Tibial nerve (tissue), 4 donors: ENCODE measurements around the gene SPESP1. TPM values are rescaled to one million over a fixed set of nuclear protein-coding genes. Genes with fewer than 3 reads are reported as not detected.

Source experiments
- DNase-seq, 2 donors: peaks; one replicate each; pipeline ENCODE4 v3.0.0-alpha.2; 2019; ENCODE audit warnings: low spot score in 2 of 2
- H3K27ac ChIP-seq, 4 donors: fragments of 200-600 bp; sonication (generic) in 3 of 4; one replicate each; pipeline ENCODE4 v1.5.1; 2017 to 2019; ENCODE audit warnings: mild to moderate bottlenecking in 1 of 4
- H3K27me3 ChIP-seq, 2 donors: fragments of 200-600 bp; sonication (generic) in 1 of 2; one replicate each; pipeline versions ENCODE4 v1.5.1 to v1.6.0; 2017 to 2019
- H3K36me3 ChIP-seq, 3 donors: fragments of 200-600 bp; sonication (generic); one replicate each; pipeline ENCODE4 v1.5.1; 2018 to 2019
- H3K4me1 ChIP-seq, 4 donors: fragments of 200-600 bp; sonication (generic) in 3 of 4; one replicate each; pipeline ENCODE4 v1.5.1; 2017 to 2019
- H3K4me3 ChIP-seq, 4 donors: fragments of 200-600 bp; sonication (generic) in 3 of 4; one replicate each; pipeline ENCODE4 v1.5.1; 2017 to 2019; ENCODE audit warnings: mild to moderate bottlenecking in 1 of 4, moderate library complexity in 1 of 4
- H3K9me3 ChIP-seq, 4 donors: fragments of 200-600 bp; sonication (generic) in 3 of 4; one replicate each; pipeline ENCODE4 v1.5.1; 2017 to 2019
- EP300 ChIP-seq, 2 donors: sonication (generic); formaldehyde crosslinking; IDR thresholded peaks; one replicate each; pipeline ENCODE4 v1.6.1; 2017; ENCODE audit warnings: antibody characterized with exemption in 2 of 2, mild to moderate bottlenecking in 1 of 2
- POLR2A ChIP-seq, 2 donors: fragments of 450-650 bp; IDR thresholded peaks; one replicate each; pipeline ENCODE4 v1.6.1; 2017; ENCODE audit warnings: antibody characterized with exemption in 2 of 2, mild to moderate bottlenecking in 2 of 2, moderate library complexity in 2 of 2
- WGBS, 2 donors: methylation state at CpG; one replicate each; pipeline ENCODE4 v1.1.5; 2018; 5-methylcytosine and 5-hydroxymethylcytosine counted together
- total RNA-seq, 4 donors: library from RNA; depleted of rRNA; stranded (reverse); fragments of >200 nt; gene quantifications; one replicate each; pipeline ENCODE4 v1.1.0, GENCODE V29; 2016
- TF ChIP-seq, protein P1 (sequence below), 5 experiments: fragments of 200-600 bp in 3 of 5; fragments of 450-650 bp in 2 of 5; sonication (generic) in 3 of 5; IDR thresholded peaks; one replicate each; pipeline ENCODE4 v1.5.1; 2016 to 2019; ENCODE audit warnings: antibody characterized with exemption in 5 of 5, mild to moderate bottlenecking in 3 of 5, moderate library complexity in 2 of 5

Gene SPESP1
- total RNA-seq, 4 donors from 2014 or later = 1.7 to 3.5 (median 1.9) TPM

DNA sequence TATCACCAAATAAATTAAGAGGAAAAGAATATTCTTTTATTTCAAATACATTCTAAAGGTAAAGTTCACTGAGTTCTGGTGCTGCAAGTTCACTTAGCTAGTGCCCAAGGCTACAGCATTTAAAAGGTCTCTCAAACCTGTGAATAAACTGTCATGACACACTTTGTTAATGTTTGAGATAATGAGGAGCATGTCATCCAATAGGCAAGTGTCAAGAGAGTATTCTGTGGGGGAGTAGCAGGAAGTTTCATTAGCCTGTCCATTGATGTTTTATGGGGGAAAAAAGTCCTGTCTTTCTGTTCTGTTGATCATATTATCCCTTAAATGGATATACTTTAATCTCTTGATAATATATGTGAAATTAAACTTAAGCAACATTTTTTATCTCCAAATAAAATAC is 4.0 kb downstream of the SPESP1 start:
- H3K27me3 ChIP-seq = no peaks in the 10 kb centered on the region
- TF ChIP-seq POLR2A (IDR thresholded peaks at IDR 0.05) (no peak), EP300 (IDR thresholded peaks at IDR 0.05) (no peak)
- TF ChIP-seq, protein P1, sequence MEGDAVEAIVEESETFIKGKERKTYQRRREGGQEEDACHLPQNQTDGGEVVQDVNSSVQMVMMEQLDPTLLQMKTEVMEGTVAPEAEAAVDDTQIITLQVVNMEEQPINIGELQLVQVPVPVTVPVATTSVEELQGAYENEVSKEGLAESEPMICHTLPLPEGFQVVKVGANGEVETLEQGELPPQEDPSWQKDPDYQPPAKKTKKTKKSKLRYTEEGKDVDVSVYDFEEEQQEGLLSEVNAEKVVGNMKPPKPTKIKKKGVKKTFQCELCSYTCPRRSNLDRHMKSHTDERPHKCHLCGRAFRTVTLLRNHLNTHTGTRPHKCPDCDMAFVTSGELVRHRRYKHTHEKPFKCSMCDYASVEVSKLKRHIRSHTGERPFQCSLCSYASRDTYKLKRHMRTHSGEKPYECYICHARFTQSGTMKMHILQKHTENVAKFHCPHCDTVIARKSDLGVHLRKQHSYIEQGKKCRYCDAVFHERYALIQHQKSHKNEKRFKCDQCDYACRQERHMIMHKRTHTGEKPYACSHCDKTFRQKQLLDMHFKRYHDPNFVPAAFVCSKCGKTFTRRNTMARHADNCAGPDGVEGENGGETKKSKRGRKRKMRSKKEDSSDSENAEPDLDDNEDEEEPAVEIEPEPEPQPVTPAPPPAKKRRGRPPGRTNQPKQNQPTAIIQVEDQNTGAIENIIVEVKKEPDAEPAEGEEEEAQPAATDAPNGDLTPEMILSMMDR (IDR thresholded peaks at IDR 0.05) = no peak
- no peak for DNase-seq
- H3K4me1 ChIP-seq = no peaks in the 10 kb centered on the region
- H3K4me3 ChIP-seq = no peak overlapping the region
- no peaks in the 10 kb centered on the region for H3K36me3 ChIP-seq
- H3K27ac ChIP-seq = no peak overlapping the region
- no peaks in the 10 kb centered on the region for H3K9me3 ChIP-seq

DNA sequence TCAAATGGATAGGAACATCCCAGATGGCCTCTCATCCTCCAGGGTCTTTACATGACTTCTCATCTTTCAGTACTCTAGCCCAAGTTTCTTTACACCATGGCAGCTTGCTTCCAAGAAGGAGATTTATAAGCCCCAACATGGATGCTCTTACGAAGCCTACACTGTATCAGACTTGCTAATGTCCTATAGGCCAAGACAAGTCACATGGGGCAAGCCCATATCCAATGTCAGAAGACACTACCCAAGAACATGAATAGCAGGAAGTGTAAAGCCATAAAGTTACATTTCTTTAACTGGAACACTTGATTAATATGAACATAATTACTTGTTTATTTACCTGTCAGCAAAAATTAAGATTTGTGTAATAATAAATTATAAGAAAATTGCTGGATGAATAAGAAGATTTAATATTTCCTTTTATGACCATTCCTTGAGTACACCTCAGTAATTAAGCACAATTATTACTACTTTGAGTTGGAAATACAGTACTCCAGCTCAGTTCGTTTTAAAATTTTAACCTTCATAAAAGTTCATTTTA is 5.1 kb downstream of the SPESP1 start:
- WGBS, 2 donors = 89 to 96% methylated on average over 2 of the region's 2 CpGs
- DNase-seq = no peak
- H3K4me3 ChIP-seq = no peak overlapping the region
- TF ChIP-seq, protein P1 (IDR thresholded peaks at IDR 0.05) = no peak
- TF ChIP-seq EP300 (IDR thresholded peaks at IDR 0.05) (no peak), POLR2A (IDR thresholded peaks at IDR 0.05) (no peak)
- no peaks in the 10 kb centered on the region for H3K9me3 ChIP-seq
- H3K4me1 ChIP-seq = no peaks in the 10 kb centered on the region
- H3K27ac ChIP-seq = no peak overlapping the region
- H3K36me3 ChIP-seq = no peaks in the 10 kb centered on the region
- H3K27me3 ChIP-seq = no peaks in the 10 kb centered on the region

DNA sequence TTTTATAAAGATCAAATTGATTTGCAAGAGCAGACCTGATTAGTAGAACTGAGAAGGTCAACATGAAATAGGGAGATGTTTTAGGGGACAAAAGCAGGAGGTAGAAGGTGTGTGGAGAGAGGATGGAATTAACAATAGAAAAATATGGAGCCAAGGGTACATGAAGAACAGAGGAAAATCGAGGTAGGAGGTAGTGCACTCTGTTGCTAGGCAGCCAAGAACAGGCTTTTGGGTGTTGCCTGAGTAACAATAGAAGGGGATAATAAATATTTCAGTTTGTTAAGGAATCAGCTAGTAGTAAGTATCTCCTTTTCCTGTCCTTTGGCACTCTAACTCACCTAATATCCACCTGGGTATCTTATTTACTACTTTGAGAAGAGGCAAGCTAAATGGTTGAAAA is 9.2 kb downstream of the SPESP1 start:
- 61 to 67% methylated on average over 1 of the region's 1 CpG for WGBS, 2 donors
- H3K36me3 ChIP-seq = no peaks in the 10 kb centered on the region
- no peak for DNase-seq
- peaks cover 0 to 5% of the 10 kb centered on the region in 2 donors for H3K27me3 ChIP-seq
- H3K4me1 ChIP-seq = no peaks in the 10 kb centered on the region
- no peak overlapping the region for H3K4me3 ChIP-seq
- TF ChIP-seq, protein P1 (IDR thresholded peaks at IDR 0.05) = no peak
- TF ChIP-seq EP300 (IDR thresholded peaks at IDR 0.05) (no peak), POLR2A (IDR thresholded peaks at IDR 0.05) (no peak)
- H3K27ac ChIP-seq = no peak overlapping the region
- H3K9me3 ChIP-seq = peaks cover 0 to 5% (median 0%) of the 10 kb centered on the region in 4 donors

DNA sequence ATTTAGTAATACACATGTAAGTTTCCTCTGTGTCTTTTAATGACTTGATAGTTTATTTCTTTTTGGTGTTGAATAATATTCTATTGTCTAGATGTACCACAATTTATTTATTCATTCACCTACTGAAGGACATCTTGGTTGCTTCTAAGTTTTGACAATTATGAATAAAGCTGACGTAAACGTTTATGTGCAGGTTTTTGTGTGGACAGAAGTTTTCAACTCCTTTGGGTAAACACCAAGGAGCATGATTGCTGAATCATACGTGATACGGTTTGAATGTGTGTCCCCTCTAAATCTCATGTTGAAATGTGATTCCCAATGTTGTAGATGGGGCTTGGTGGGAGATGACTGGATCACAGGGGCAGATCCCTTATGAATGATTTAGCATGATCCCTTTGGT is 21.5 kb downstream of the SPESP1 start:
- H3K36me3 ChIP-seq = no peaks in the 10 kb centered on the region
- no peaks in the 10 kb centered on the region for H3K4me1 ChIP-seq
- TF ChIP-seq EP300 (IDR thresholded peaks at IDR 0.05) (no peak), POLR2A (IDR thresholded peaks at IDR 0.05) (no peak)
- TF ChIP-seq, protein P1 (IDR thresholded peaks at IDR 0.05) = no peak
- WGBS, 2 donors = 82 to 89% methylated on average over 4 of the region's 4 CpGs
- H3K27ac ChIP-seq = no peak overlapping the region
- peaks cover 0 to 20% (median 2%) of the 10 kb centered on the region in 4 donors for H3K9me3 ChIP-seq
- H3K4me3 ChIP-seq = no peak overlapping the region
- DNase-seq = no peak
- H3K27me3 ChIP-seq = no peaks in the 10 kb centered on the region

DNA sequence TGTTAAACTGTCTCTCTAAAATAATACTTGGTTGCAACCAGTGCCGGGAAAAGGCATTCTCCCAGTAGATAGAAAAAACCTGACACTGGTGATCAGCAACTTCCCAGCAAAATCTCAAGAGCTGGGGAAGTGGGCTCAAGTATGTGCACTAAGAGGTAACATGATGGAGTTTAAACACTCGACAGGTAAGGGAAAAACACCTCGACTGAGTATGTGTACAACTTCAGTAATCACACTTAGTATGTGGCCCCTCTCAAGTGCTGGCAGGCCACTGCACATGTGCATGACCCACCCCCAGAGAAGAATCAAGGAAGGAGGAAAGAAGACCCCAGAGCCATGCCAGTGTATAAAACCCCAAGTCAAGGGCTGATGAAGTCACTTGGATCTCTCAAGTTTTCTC is 27.4 kb downstream of the SPESP1 start:
- H3K4me1 ChIP-seq = no peaks in the 10 kb centered on the region
- H3K4me3 ChIP-seq = no peak overlapping the region
- no peak overlapping the region for H3K27ac ChIP-seq
- WGBS, 2 donors = 87 to 94% methylated on average over 3 of the region's 3 CpGs
- DNase-seq = no peak
- no peaks in the 10 kb centered on the region for H3K27me3 ChIP-seq
- H3K9me3 ChIP-seq = peaks cover 0 to 15% (median 0%) of the 10 kb centered on the region in 4 donors
- TF ChIP-seq POLR2A (IDR thresholded peaks at IDR 0.05) = no peak
- no peaks in the 10 kb centered on the region for H3K36me3 ChIP-seq

DNA sequence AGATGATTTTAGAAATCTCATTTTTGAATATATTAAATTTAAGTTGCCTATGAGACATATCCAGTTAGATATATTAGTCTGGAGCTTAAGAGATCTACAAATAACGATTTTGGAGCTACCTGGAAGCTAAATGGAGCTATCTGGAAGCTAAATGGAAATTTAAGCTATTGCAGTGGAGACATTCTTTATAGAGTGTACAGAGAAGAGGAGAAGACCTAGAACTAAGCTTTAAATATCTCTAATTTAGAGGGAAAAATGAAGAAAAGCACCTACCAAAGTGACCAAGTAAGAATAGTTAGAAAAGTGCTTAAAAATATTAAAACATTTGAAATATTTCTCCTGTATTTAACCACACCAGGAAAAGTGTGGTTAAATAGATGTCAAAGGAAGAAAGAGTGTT is 28.3 kb downstream of the SPESP1 start:
- H3K9me3 ChIP-seq = peaks cover 0 to 15% (median 0%) of the 10 kb centered on the region in 4 donors
- no peaks in the 10 kb centered on the region for H3K27me3 ChIP-seq
- 58 to 64% methylated on average over 1 of the region's 1 CpG for WGBS, 2 donors
- H3K4me1 ChIP-seq = no peaks in the 10 kb centered on the region
- TF ChIP-seq, protein P1 (IDR thresholded peaks at IDR 0.05) = no peak
- TF ChIP-seq POLR2A (IDR thresholded peaks at IDR 0.05) = no peak
- TF ChIP-seq EP300 (IDR thresholded peaks at IDR 0.05) = no peak
- H3K36me3 ChIP-seq = no peaks in the 10 kb centered on the region
- no peak overlapping the region for H3K4me3 ChIP-seq
- H3K27ac ChIP-seq = no peak overlapping the region
- no peak for DNase-seq
